Keratinocyte (primary cell): ENCODE results near the gene SPTBN5. TPM values are rescaled to one million over a fixed set of nuclear protein-coding genes. Genes with fewer than 3 reads are reported as not detected.

Experiments used
- DNase-seq: peaks from one replicate; pipeline ENCODE4 v3.0.0-alpha.2; 2011; ENCODE audit warnings: low read depth, missing footprints, low spot score
- FAIRE-seq: peaks from 2 replicates; lab custom pipeline; 2011; peaks lifted over from hg19 to GRCh38; lab: Jason Lieb, UNC
- H2AFZ ChIP-seq: 2 replicates; pipeline ENCODE4 v1.6.0; 2012; ENCODE audit warnings: low read length, control low read depth, inconsistent platforms; ENCODE audit not compliant: control insufficient read depth
- H3K27ac ChIP-seq: 2 replicates; pipeline ENCODE4 v1.5.1; 2011; ENCODE audit warnings: low read length; ENCODE audit not compliant: control insufficient read depth, insufficient read depth
- H3K27me3 ChIP-seq: 3 replicates; pipeline ENCODE4 v1.6.0; 2011; ENCODE audit warnings: low read length; ENCODE audit not compliant: control insufficient read depth, insufficient read depth; ENCODE audit errors: extremely low read depth
- H3K36me3 ChIP-seq, 2 experiments: 2 replicates in 1 of 2; 3 replicates in 1 of 2; pipeline ENCODE4 v1.5.1; 2011; ENCODE audit warnings: low read length in 2 of 2, mild to moderate bottlenecking in 1 of 2; ENCODE audit not compliant: control insufficient read depth in 2 of 2, insufficient read depth in 2 of 2; ENCODE audit errors: extremely low read depth in 1 of 2
- H3K4me1 ChIP-seq: 3 replicates; pipeline ENCODE4 v1.5.1; 2011; ENCODE audit warnings: low read length; ENCODE audit not compliant: control insufficient read depth, insufficient read depth; ENCODE audit errors: extremely low read depth
- H3K4me2 ChIP-seq: 3 replicates; pipeline ENCODE4 v1.6.0; 2011; ENCODE audit warnings: low read depth, low read length; ENCODE audit not compliant: control insufficient read depth, insufficient read depth; ENCODE audit errors: extremely low read depth
- H3K4me3 ChIP-seq, 3 experiments: fragments of 200-600 bp in 1 of 3; sonication (generic) in 1 of 3; 2 replicates in 2 of 3; 3 replicates in 1 of 3; pipeline ENCODE4 v1.5.1; 2011 to 2016; ENCODE audit warnings: low read length in 3 of 3, mild to moderate bottlenecking in 3 of 3, control low read depth in 2 of 3, inconsistent platforms in 1 of 3, low read depth in 1 of 3, mixed read lengths in 1 of 3, mixed run types in 1 of 3, moderate library complexity in 1 of 3; ENCODE audit not compliant: control insufficient read depth in 2 of 3, insufficient read depth in 2 of 3; ENCODE audit errors: extremely low read depth in 1 of 3
- H3K79me2 ChIP-seq: 2 replicates; pipeline ENCODE4 v1.6.0; 2012; ENCODE audit warnings: low read length; ENCODE audit not compliant: control insufficient read depth, insufficient read depth
- H3K9ac ChIP-seq: 3 replicates; pipeline ENCODE4 v1.6.0; 2011; ENCODE audit warnings: low read length; ENCODE audit not compliant: control insufficient read depth, insufficient read depth; ENCODE audit errors: extremely low read depth
- H3K9me1 ChIP-seq: 3 replicates; pipeline ENCODE4 v1.6.0; 2011; ENCODE audit warnings: low read length; ENCODE audit not compliant: control insufficient read depth, insufficient read depth; ENCODE audit errors: extremely low read depth
- H3K9me3 ChIP-seq: 2 replicates; pipeline ENCODE4 v1.5.1; 2012; ENCODE audit warnings: low read depth, low read length; ENCODE audit not compliant: control insufficient read depth
- H4K20me1 ChIP-seq: 3 replicates; pipeline ENCODE4 v1.6.0; 2011; ENCODE audit warnings: low read length; ENCODE audit not compliant: control insufficient read depth, insufficient read depth; ENCODE audit errors: extremely low read depth
- CTCF ChIP-seq, 3 experiments: IDR thresholded peaks in 1 of 3; conservative IDR thresholded peaks in 1 of 3; optimal IDR thresholded peaks in 1 of 3; 2 replicates in 2 of 3; 3 replicates in 1 of 3; pipeline versions ENCODE3 to v1.5.1; 2011; ENCODE audit warnings: low read length in 3 of 3, mild to moderate bottlenecking in 3 of 3, moderate library complexity in 2 of 3, control low read depth in 1 of 3, inconsistent platforms in 1 of 3; ENCODE audit not compliant: insufficient read depth in 2 of 3; ENCODE audit errors: extremely low read depth in 1 of 3
- EZH2 ChIP-seq: IDR thresholded peaks from one replicate; pipeline ENCODE4 v1.6.1; 2012; ENCODE audit warnings: inconsistent platforms, mild to moderate bottlenecking, low read length, moderate library complexity
- dilution Hi-C: fragments of 300-500 bp; cut with MboI; formaldehyde crosslinking; loops from one replicate; pipeline ENCODE4 v1.7.0; 2020; ENCODE audit warnings: low sequenced_read_pairs; ENCODE audit not compliant: extremely low pct_ligation_motif_present
- polyA plus RNA-seq, 5 experiments: library from polyadenylated mRNA; depleted of rRNA in 3 of 5; stranded (reverse) in 3 of 5; stranded (forward) in 1 of 5; unstranded in 1 of 5; fragments of >200 nt; gene quantifications; 1 replicate in 1 of 5; 2 replicates in 3 of 5; 3 replicates in 1 of 5; pipeline versions ENCODE4 v1.2.1 to v1.2.3, GENCODE V29; 2011 to 2012; ENCODE audit warnings: missing spikeins in 2 of 5, low read depth in 1 of 5, low replicate concordance in 1 of 5

The SPTBN5 gene
- polyA plus RNA-seq, 1 donor (not counting 4 experiments of a cell fraction or from before 2014, with no cell fraction given): 0.66 TPM

GRCh38 chr15:41819455-41820050, 74.3 kb downstream of the SPTBN5 start:
- no peak overlapping the region for H3K27ac ChIP-seq
- no peak overlapping the region for H3K4me2 ChIP-seq
- H3K4me1 ChIP-seq: no peaks in the 10 kb centered on the region
- no peaks in the 10 kb centered on the region for H3K9me1 ChIP-seq
- dilution Hi-C loops: no loop called here
- FAIRE-seq (no peak), DNase-seq (no peak)
- H3K9me3 ChIP-seq: no peaks in the 10 kb centered on the region
- H2AFZ ChIP-seq: no peak overlapping the region
- TF ChIP-seq EZH2: no peak
- TF ChIP-seq CTCF (optimal IDR thresholded peaks at IDR 0.05 in 1 of 3, IDR thresholded peaks at IDR 0.05 in 1 of 3, conservative IDR thresholded peaks at IDR 0.05 in 1 of 3; ENCODE audit: extremely low read depth in 1 of 3, insufficient read depth in 2 of 3, low read length in 3 of 3): no peak
- H3K4me3 ChIP-seq: no peak overlapping the region
- no peak overlapping the region for H3K9ac ChIP-seq
- no peaks in the 10 kb centered on the region for H4K20me1 ChIP-seq
- no peaks in the 10 kb centered on the region for H3K27me3 ChIP-seq
- peaks cover 76 to 90% of the 10 kb centered on the region in 2 experiments for H3K36me3 ChIP-seq
- H3K79me2 ChIP-seq: peaks cover under 1% of the 10 kb centered on the region

- peaks cover 3% of the 10 kb centered on the region for H3K79me2 ChIP-seq
- TF ChIP-seq EZH2 (no peak), CTCF (optimal IDR thresholded peaks at IDR 0.05 in 1 of 3, IDR thresholded peaks at IDR 0.05 in 1 of 3, conservative IDR thresholded peaks at IDR 0.05 in 1 of 3; ENCODE audit: extremely low read depth in 1 of 3, insufficient read depth in 2 of 3, low read length in 3 of 3) (no peak)
Measured at GRCh38 chr15:41817781-41818180, 76.1 kb downstream of the SPTBN5 start.

More at GRCh38 chr15:41817781-41818180, 76.1 kb downstream of the SPTBN5 start:
- Histone ChIP-seq H3K36me3 (peaks cover 76 to 92% of the 10 kb centered on the region in 2 experiments), H2AFZ (no peak overlapping the region), H3K4me2 (no peak overlapping the region), H3K27me3 (no peaks in the 10 kb centered on the region), H3K27ac (no peak overlapping the region), H4K20me1 (no peaks in the 10 kb centered on the region), H3K9me1 (no peaks in the 10 kb centered on the region), H3K9me3 (no peaks in the 10 kb centered on the region), H3K4me3 (no peak overlapping the region), H3K4me1 (no peaks in the 10 kb centered on the region), H3K9ac (no peak overlapping the region)
- DNase-seq: no peak
- FAIRE-seq: no peak
- dilution Hi-C loops: no loop called here
